Stimulated activated CD8-positive, alpha-beta memory T cell treated with anti-CD3 and anti-CD28 coated beads, Interleukin-12 subunit alpha, Interleukin-12 subunit beta, amount 100 ng/mL, for 24 hours (primary cell): ENCODE results near the gene MAPK1.
"Not testable (repeated sequence)": the region's sequence is repeated elsewhere in the genome, so short reads cannot be mapped to it uniquely, and the experiment has no call there.

ENCODE experiments used
- DNase-seq: peaks from one replicate; pipeline ENCODE4 v3.0.0-alpha.2; 2020; ENCODE audit errors: extremely low read depth

Gene MAPK1

GRCh38 chr22:21848057-21848456, 19.4 kb downstream of the MAPK1 start:
- DNase-seq, result not testable (repeated sequence)

GRCh38 chr22:21845558-21846453, 21.6 kb downstream of the MAPK1 start:
- DNase-seq, result no peak

- DNase-seq, result no peak
These were observed 24.5 kb downstream of the MAPK1 start for GRCh38 chr22:21842946-21843345.

- DNase-seq, result no peak
These were observed 26.0 kb downstream of the MAPK1 start for GRCh38 chr22:21841422-21841821.

GRCh38 chr22:21840236-21840823, 27.1 kb downstream of the MAPK1 start:
- DNase-seq, result no peak

- DNase-seq, result no peak
These were observed 27.7 kb downstream of the MAPK1 start for GRCh38 chr22:21839765-21840140.

- DNase-seq, result not testable (repeated sequence)
These were observed 28.2 kb downstream of the MAPK1 start for GRCh38 chr22:21839104-21839764.

- DNase-seq, result no peak
These were observed 30.0 kb downstream of the MAPK1 start for GRCh38 chr22:21837248-21837979.

GRCh38 chr22:21836486-21836885, 31.0 kb downstream of the MAPK1 start:
- DNase-seq, result not testable (repeated sequence)

- DNase-seq, result no peak
These were observed 32.1 kb downstream of the MAPK1 start for GRCh38 chr22:21835378-21835777.

- DNase-seq, result no peak
These were observed 32.6 kb downstream of the MAPK1 start for GRCh38 chr22:21834869-21835268.

- no peak for DNase-seq
These were observed 34.9 kb downstream of the MAPK1 start for GRCh38 chr22:21832291-21833290.

- DNase-seq, result no peak
These were observed 37.9 kb downstream of the MAPK1 start for GRCh38 chr22:21829523-21829922.

- DNase-seq, result no peak
These were observed 39.2 kb downstream of the MAPK1 start for GRCh38 chr22:21828268-21828638.

- no peak for DNase-seq
These were observed 39.7 kb downstream of the MAPK1 start for GRCh38 chr22:21827628-21828267.

- DNase-seq, result no peak
These were observed 41.2 kb downstream of the MAPK1 start for GRCh38 chr22:21826204-21826603.

GRCh38 chr22:21824962-21825361, 42.5 kb downstream of the MAPK1 start:
- not testable (repeated sequence) for DNase-seq

GRCh38 chr22:21824445-21824912, 43.0 kb downstream of the MAPK1 start:
- no peak for DNase-seq

GRCh38 chr22:21823740-21824444, 43.6 kb downstream of the MAPK1 start:
- DNase-seq, result no peak
